ENCODE measurements around the gene PTCHD4.

- TF ChIP-seq CTCF (IDR thresholded peaks at IDR 0.05) (no peak), POLR2A (IDR thresholded peaks at IDR 0.05) (no peak), POLR2AphosphoS5 (IDR thresholded peaks at IDR 0.05) (no peak), EP300 (IDR thresholded peaks at IDR 0.05) (no peak)
Measured at GRCh38 chr6:48092550-48093217, 18.3 kb downstream of the PTCHD4 start.
